H1 (cell line): ENCODE measurements around the gene RALGAPA2. TPM values are rescaled to one million over a fixed set of nuclear protein-coding genes. Genes with fewer than 3 reads are reported as not detected.

Experiments used
- CTCF ChIA-PET: fragments of 300-600 bp; sonication (Branson Sonifier 250); formaldehyde crosslinking; loops from one replicate; lab custom pipeline; 2021; ENCODE audit not compliant: partially characterized antibody; lab: Charles Lee
- POLR2A ChIA-PET: fragments of 300-600 bp; sonication (Branson Sonifier 250); formaldehyde crosslinking; loops from one replicate; lab custom pipeline; 2021; ENCODE audit warnings: inconsistent platforms; ENCODE audit not compliant: partially characterized antibody; lab: Charles Lee
- DNase-seq, 2 experiments: peaks; one replicate each; pipeline versions ENCODE4 v3.0.0 to v3.0.0-alpha.2; 2010 to 2022; ENCODE audit warnings: low spot score in 2 of 2, low read depth in 1 of 2, mixed read lengths in 1 of 2
- FAIRE-seq: peaks from 2 replicates; lab custom pipeline; 2011; peaks lifted over from hg19 to GRCh38; lab: Jason Lieb, UNC
- H2AFZ ChIP-seq: 2 replicates; pipeline ENCODE4 v1.8.1; 2012; ENCODE audit warnings: low read length, inconsistent platforms
- H2AK5ac ChIP-seq: 2 replicates; pipeline ENCODE4 v1.6.1; 2013; ENCODE audit warnings: low read depth, low read length
- H2BK120ac ChIP-seq: replicated peaks from 2 replicates; pipeline ENCODE3; 2013; ENCODE audit warnings: low read depth, low read length, inconsistent platforms
- H2BK12ac ChIP-seq: 2 replicates; pipeline ENCODE4 v1.6.1; 2013; ENCODE audit warnings: low read depth, low read length
- H2BK15ac ChIP-seq: 2 replicates; pipeline ENCODE4 v1.6.1; 2013; ENCODE audit warnings: low read length
- H2BK20ac ChIP-seq: 2 replicates; pipeline ENCODE4 v1.6.1; 2013; ENCODE audit warnings: low read length
- H2BK5ac ChIP-seq: 2 replicates; pipeline ENCODE4 v1.6.1; 2013; ENCODE audit warnings: low read depth, low read length
- H3K14ac ChIP-seq: 2 replicates; pipeline ENCODE4 v1.6.1; 2013; ENCODE audit warnings: inconsistent platforms; ENCODE audit not compliant: insufficient read length
- H3K18ac ChIP-seq: 2 replicates; pipeline ENCODE4 v1.6.1; 2013; ENCODE audit warnings: low read length; ENCODE audit errors: extremely low read depth
- H3K23ac ChIP-seq: 2 replicates; pipeline ENCODE4 v1.6.1; 2013; ENCODE audit warnings: inconsistent platforms; ENCODE audit not compliant: insufficient read length
- H3K23me2 ChIP-seq: 2 replicates; pipeline ENCODE4 v1.6.1; 2013; ENCODE audit warnings: low read depth, low read length
- H3K27ac ChIP-seq: 2 replicates; pipeline ENCODE4 v1.6.1; 2011; ENCODE audit warnings: low read depth, low read length, inconsistent platforms
- H3K27me3 ChIP-seq, 4 experiments: replicated peaks in 1 of 4; 1 replicate in 1 of 4; 2 replicates in 3 of 4; pipeline versions ENCODE4 v1.6.1 to v1.8.1; 2011 to 2013; ENCODE audit warnings: low read length in 3 of 4, mild to moderate bottlenecking in 3 of 4, inconsistent platforms in 2 of 4, mixed read lengths in 2 of 4, moderate library complexity in 1 of 4; ENCODE audit not compliant: control insufficient read depth in 3 of 4, insufficient read depth in 3 of 4; ENCODE audit errors: extremely low read depth in 1 of 4
- H3K36me3 ChIP-seq, 4 experiments: 2 replicates each; pipeline versions ENCODE4 v1.6.1 to v1.8.1; 2011 to 2013; ENCODE audit warnings: mild to moderate bottlenecking in 4 of 4, low read length in 3 of 4, moderate library complexity in 2 of 4, control low read depth in 1 of 4, inconsistent platforms in 1 of 4; ENCODE audit not compliant: insufficient read depth in 4 of 4, control insufficient read depth in 2 of 4
- H3K4ac ChIP-seq: replicated peaks from 2 replicates; pipeline ENCODE3; 2013; ENCODE audit warnings: low read length, low read depth, mixed read lengths, inconsistent platforms; ENCODE audit not compliant: insufficient read length
- H3K4me1 ChIP-seq, 4 experiments: replicated peaks in 1 of 4; 1 replicate in 1 of 4; 2 replicates in 3 of 4; pipeline versions ENCODE4 v1.6.1 to v1.8.1; 2011 to 2013; ENCODE audit warnings: low read length in 3 of 4, inconsistent platforms in 2 of 4, mixed read lengths in 1 of 4; ENCODE audit not compliant: insufficient read depth in 4 of 4, control insufficient read depth in 3 of 4
- H3K4me2 ChIP-seq, 2 experiments: 2 replicates each; pipeline versions ENCODE4 v1.6.1 to v1.8.1; 2011 to 2013; ENCODE audit warnings: low read depth in 2 of 2, low read length in 2 of 2, control low read depth in 1 of 2, inconsistent platforms in 1 of 2, mild to moderate bottlenecking in 1 of 2; ENCODE audit not compliant: insufficient read depth in 1 of 2
- H3K4me3 ChIP-seq, 4 experiments: fragments of 200-600, 300-600 bp in 1 of 4; sonication (generic), shearing (Covaris generic), sonication (Bioruptor Twin) in 1 of 4; 2 replicates each; pipeline versions ENCODE4 v1.5.1 to v1.8.1; 2011 to 2016; ENCODE audit warnings: low read length in 4 of 4, low read depth in 3 of 4, control low read depth in 2 of 4, inconsistent platforms in 2 of 4, mild to moderate bottlenecking in 2 of 4, mixed read lengths in 1 of 4, moderate library complexity in 1 of 4; ENCODE audit not compliant: insufficient read depth in 2 of 4; ENCODE audit errors: extremely low read depth in 1 of 4
- H3K56ac ChIP-seq: replicated peaks from 2 replicates; pipeline ENCODE3; 2013; ENCODE audit warnings: low read depth, mild to moderate bottlenecking, mixed read lengths, low read length, inconsistent platforms; ENCODE audit not compliant: insufficient read length
- H3K79me1 ChIP-seq: 2 replicates; pipeline ENCODE4 v1.6.1; 2013; ENCODE audit warnings: low read depth, low read length, control low read depth
- H3K79me2 ChIP-seq, 2 experiments: 2 replicates each; pipeline versions ENCODE4 v1.6.1 to v1.8.1; 2012 to 2013; ENCODE audit warnings: low read length in 2 of 2, mild to moderate bottlenecking in 2 of 2, inconsistent platforms in 1 of 2; ENCODE audit not compliant: insufficient read depth in 2 of 2, control insufficient read depth in 1 of 2
- H3K9ac ChIP-seq, 4 experiments: replicated peaks in 1 of 4; 1 replicate in 1 of 4; 2 replicates in 3 of 4; pipeline versions ENCODE4 v1.6.1 to v1.8.1; 2011 to 2013; ENCODE audit warnings: low read depth in 3 of 4, low read length in 3 of 4, control low read depth in 2 of 4, mild to moderate bottlenecking in 2 of 4, moderate library complexity in 2 of 4, inconsistent platforms in 1 of 4; ENCODE audit errors: extremely low read depth in 1 of 4
- H3K9me3 ChIP-seq, 2 experiments: 2 replicates each; pipeline versions ENCODE4 v1.6.1 to v1.8.1; 2012 to 2013; ENCODE audit warnings: mild to moderate bottlenecking in 2 of 2, moderate library complexity in 2 of 2, control low read depth in 1 of 2, inconsistent platforms in 1 of 2, low read depth in 1 of 2, low read length in 1 of 2, mixed read lengths in 1 of 2; ENCODE audit not compliant: insufficient read depth in 2 of 2
- H4K20me1 ChIP-seq, 2 experiments: replicated peaks in 1 of 2; 2 replicates each; pipeline versions ENCODE3 to v1.8.1; 2011 to 2013; ENCODE audit warnings: inconsistent platforms in 2 of 2, low read length in 2 of 2, mild to moderate bottlenecking in 1 of 2; ENCODE audit not compliant: insufficient read depth in 2 of 2, control insufficient read depth in 1 of 2
- H4K5ac ChIP-seq: 2 replicates; pipeline ENCODE4 v1.6.1; 2013; ENCODE audit warnings: low read length, low read depth, mixed read lengths, inconsistent platforms; ENCODE audit not compliant: insufficient read length
- H4K8ac ChIP-seq: 2 replicates; pipeline ENCODE4 v1.8.0; 2013; ENCODE audit warnings: mild to moderate bottlenecking, moderate library complexity, low read length, inconsistent platforms; ENCODE audit not compliant: insufficient read depth; ENCODE audit errors: extremely low read depth
- H4K91ac ChIP-seq: replicated peaks from 2 replicates; pipeline ENCODE3; 2013; ENCODE audit warnings: low read length, mixed read lengths, inconsistent platforms; ENCODE audit not compliant: insufficient read length
- ASH2L ChIP-seq: fragments of 200-600, 300-600 bp; sonication (generic); IDR thresholded peaks from one replicate; pipeline ENCODE4 v1.7.1; 2017; ENCODE audit warnings: low read length
- ATF2 ChIP-seq: IDR thresholded peaks from 2 replicates; pipeline ENCODE4 v1.6.1; 2012; ENCODE audit warnings: low read length, inconsistent platforms
- BACH1 ChIP-seq: IDR thresholded peaks from 2 replicates; pipeline ENCODE4 v1.6.1; 2012; ENCODE audit warnings: low read length, improper control_type of control experiment
- CHD1 ChIP-seq: IDR thresholded peaks from 2 replicates; pipeline ENCODE4 v1.6.1; 2012; ENCODE audit warnings: low read depth, low read length, improper control_type of control experiment
- CTBP2 ChIP-seq: IDR thresholded peaks from 2 replicates; pipeline ENCODE4 v1.7.0; 2011; ENCODE audit warnings: borderline replicate concordance, mild to moderate bottlenecking, moderate library complexity, mixed read lengths, low read length; ENCODE audit not compliant: insufficient read depth, insufficient read length
- GABPA ChIP-seq: IDR thresholded peaks from 2 replicates; pipeline ENCODE4 v1.6.1; 2011; ENCODE audit warnings: mild to moderate bottlenecking, low read length, moderate library complexity, borderline replicate concordance; ENCODE audit not compliant: insufficient read depth
- SIN3A ChIP-seq, 2 experiments: IDR thresholded peaks in 1 of 2; conservative IDR thresholded peaks in 1 of 2; 2 replicates each; pipeline ENCODE4 v1.6.1; 2011 to 2012; ENCODE audit warnings: low read length in 2 of 2, improper control_type of control experiment in 1 of 2, low read depth in 1 of 2, mild to moderate bottlenecking in 1 of 2
- SP1 ChIP-seq: IDR thresholded peaks from 2 replicates; pipeline ENCODE4 v1.6.1; 2011; ENCODE audit warnings: low read depth, low read length
- SP4 ChIP-seq: IDR thresholded peaks from 2 replicates; pipeline ENCODE4 v1.6.1; 2012; ENCODE audit warnings: low read length, inconsistent platforms
- SRF ChIP-seq: IDR thresholded peaks from 2 replicates; pipeline ENCODE4 v1.6.1; 2011; ENCODE audit warnings: mild to moderate bottlenecking, low read depth, low read length, moderate library complexity
- TAF1 ChIP-seq: IDR thresholded peaks from 2 replicates; pipeline ENCODE4 v1.6.1; 2011; ENCODE audit warnings: mild to moderate bottlenecking, low read depth, low read length
- WGBS, 2 experiments: shearing (Covaris generic) in 1 of 2; methylation state at CpG; one replicate each; pipeline versions ENCODE4 v1.1.6 to v1.1.7; 2013 to 2015; ENCODE audit warnings: low lambda C conversion rate in 2 of 2, mixed read lengths in 2 of 2, inconsistent platforms in 1 of 2, low coverage in 1 of 2, missing lambda C conversion rate in 1 of 2; ENCODE audit not compliant: insufficient replicate concordance in 2 of 2, insufficient coverage in 1 of 2, insufficient read length in 1 of 2; ENCODE audit errors: extremely low coverage in 1 of 2, missing lambda C conversion rate in 1 of 2; 5-methylcytosine and 5-hydroxymethylcytosine counted together
- polyA plus RNA-seq, 7 experiments: library from polyadenylated mRNA; depleted of rRNA in 3 of 7; stranded (reverse) in 5 of 7; unstranded in 2 of 7; fragments of >200 nt in 5 of 7; fragments of 200-250 nt in 2 of 7; gene quantifications; 1 replicate in 5 of 7; 2 replicates in 1 of 7; 4 replicates in 1 of 7; pipeline versions ENCODE4 v1.2.1 to v1.2.3, GENCODE V29; 2011 to 2013; ENCODE audit warnings: missing spikeins in 2 of 7, mixed read lengths in 2 of 7
- total RNA-seq: library from RNA; stranded (reverse); fragmentation: NEBNext Ultra II Directional; extraction: Animal tissue kit (Norgen Biotek cat#: 25700); gene quantifications from 2 replicates; pipeline ENCODE4 v1.2.1, GENCODE V29; 2021

The RALGAPA2 gene
- total and polyA plus RNA-seq, 2 of the 8 experiments (the other 6 are each of a cell fraction or from before 2014, with no cell fraction given), result 5.1 to 25.5 TPM

DNA sequence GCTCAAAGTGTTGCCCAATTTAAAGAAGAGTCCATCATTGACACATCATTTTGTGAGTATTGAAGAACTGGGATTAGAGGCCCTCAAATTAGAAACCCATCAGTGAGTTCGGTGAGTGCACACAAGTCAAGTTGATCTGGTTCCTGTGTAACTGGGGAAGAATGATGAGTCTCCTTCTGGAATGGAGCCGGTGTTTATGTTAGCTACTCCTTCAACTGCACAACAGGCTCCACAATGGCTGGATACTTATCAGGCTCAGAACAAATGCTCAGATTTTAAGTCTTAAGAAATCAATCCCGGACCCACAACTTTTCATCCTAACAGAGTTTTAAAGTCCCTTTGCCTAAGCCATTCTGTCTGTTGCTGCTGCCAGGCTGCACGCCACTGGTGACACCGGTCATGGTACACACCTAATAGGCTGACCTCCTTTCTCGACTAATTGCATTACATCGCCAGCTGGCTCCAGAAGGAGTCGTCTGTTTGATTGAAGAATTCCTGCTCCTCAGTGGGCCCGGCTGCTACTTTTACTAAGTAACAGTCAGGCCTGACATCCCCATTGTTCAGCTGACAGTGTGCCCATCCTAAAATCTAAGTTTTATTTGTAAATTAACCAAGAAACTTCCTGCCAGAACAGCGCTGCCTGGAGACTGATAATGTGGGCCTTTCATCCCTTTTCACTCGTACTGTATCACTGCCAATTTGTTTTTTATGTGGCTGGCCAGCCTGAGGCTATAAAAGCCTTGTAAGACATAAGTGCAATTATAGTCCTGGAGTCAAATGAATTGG, 214.2 kb downstream of the RALGAPA2 start:
- no peak for DNase-seq
- Histone ChIP-seq H2BK20ac (no peak overlapping the region), H3K4ac (no peak overlapping the region), H3K14ac (no peak overlapping the region), H3K4me2 (no peak overlapping the region), H3K18ac (no peak overlapping the region), H3K23ac (no peak overlapping the region), H2AFZ (no peak overlapping the region), H3K4me3 (no peak overlapping the region), H3K36me3 (peaks cover 2 to 5% (median 4%) of the 10 kb centered on the region in 4 experiments; a peak in 4 of 8 replicates), H3K27ac (no peak overlapping the region), H3K79me1 (no peaks in the 10 kb centered on the region), H3K9ac (no peak overlapping the region), H3K4me1 (peaks cover 0 to 3% (median 2%) of the 10 kb centered on the region in 4 experiments; a peak in 3 of 7 replicates), H4K5ac (no peak overlapping the region), H2BK120ac (no peak overlapping the region), H2BK5ac (no peak overlapping the region), H2BK12ac (no peak overlapping the region), H2AK5ac (no peak overlapping the region), H3K56ac (no peak overlapping the region), H3K23me2 (no peaks in the 10 kb centered on the region), H2BK15ac (no peak overlapping the region), H3K79me2 (no peaks in the 10 kb centered on the region), H3K27me3 (no peaks in the 10 kb centered on the region), H4K20me1 (no peaks in the 10 kb centered on the region), H4K91ac (no peak overlapping the region), H4K8ac (no peak overlapping the region; the same call in 1 of the 2 replicates), H3K9me3 (no peaks in the 10 kb centered on the region)
- 79% methylated on average over 11 of the region's 11 CpGs; no CpG with 5 or more reads in 1 of the 2 experiments for WGBS, 2 experiments
- POLR2A ChIA-PET, result interaction anchor here (1.5 to 1.6 kb wide), 2 partner anchors 9 to 12 kb away, joined by 3 read pairs; no protein-coding TSS in a partner anchor
- CTCF ChIA-PET, result interaction anchor here (0.8 to 2.0 kb wide), 12 partner anchors 8 to 421 kb away, joined by 3 to 5 read pairs (median 3); no protein-coding TSS in a partner anchor
- no peak for FAIRE-seq
- TF ChIP-seq SIN3A (conservative IDR thresholded peaks at IDR 0.05 in 1 of 2, IDR thresholded peaks at IDR 0.05 in 1 of 2; ENCODE audit: low read depth in 1 of 2, low read length in 2 of 2), result no peak
- TF ChIP-seq TAF1, result no peak
- no peak for TF ChIP-seq CTBP2
- TF ChIP-seq ASH2L, result no peak
- no peak for TF ChIP-seq GABPA
- TF ChIP-seq SP4, result no peak
- TF ChIP-seq CHD1, result no peak
- no peak for TF ChIP-seq SRF
- no peak for TF ChIP-seq BACH1
- no peak for TF ChIP-seq ATF2
- no peak for TF ChIP-seq SP1
